ENCODE data around the gene CCL19.
A peak's percentile ranks its signal among the peaks of the same experiment; 100 is the strongest.
"Not testable (repeated sequence)": the region's sequence is repeated elsewhere in the genome, so short reads cannot be mapped to it uniquely, and the experiment has no call there.

The CCL19 gene

DNA sequence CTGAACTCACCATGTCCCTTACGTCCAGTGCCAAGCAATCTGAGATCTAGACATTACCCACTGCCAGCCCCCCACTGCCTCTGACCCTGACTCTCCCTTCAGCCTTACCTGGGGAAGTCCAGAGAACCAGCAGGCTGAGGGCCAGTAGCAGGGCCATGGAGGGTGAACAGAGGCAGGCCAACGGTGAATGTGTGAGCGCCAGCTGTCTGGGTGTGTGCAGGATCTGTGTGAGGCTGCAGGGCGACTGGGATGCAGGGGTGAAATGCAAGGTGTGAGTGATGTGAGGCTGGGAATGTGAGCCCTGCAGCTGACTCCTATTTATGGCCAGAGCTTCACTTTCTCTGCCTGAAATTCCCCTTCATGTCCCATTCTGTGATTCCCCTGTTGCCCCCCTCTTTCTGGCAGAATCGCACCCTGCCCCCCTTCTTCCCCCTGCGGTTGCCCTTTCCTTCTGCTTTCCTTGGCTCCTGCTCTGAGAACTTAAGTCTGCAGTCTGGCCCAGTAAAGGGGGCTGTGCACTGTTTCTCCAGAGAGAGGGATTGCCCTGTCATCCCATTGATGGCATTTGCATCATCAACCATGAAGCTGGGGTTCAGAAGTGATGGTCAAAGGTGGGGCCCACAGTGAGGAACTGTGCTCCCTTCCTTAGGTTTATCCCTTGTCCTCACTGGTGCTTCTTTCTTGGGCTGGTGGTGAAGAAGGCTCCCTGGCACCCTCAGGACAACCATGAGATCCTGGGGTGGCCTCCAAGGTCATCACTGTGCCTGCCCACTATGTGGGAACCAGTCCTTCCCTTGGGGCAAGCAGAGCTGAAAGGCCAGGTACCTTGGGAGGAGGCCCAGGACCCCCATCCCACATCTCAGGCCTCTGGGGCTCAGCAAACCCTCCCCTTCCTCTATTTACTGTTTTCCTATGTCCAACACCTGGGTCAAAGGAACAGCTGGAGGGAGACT lies at the start of gene CCL19:
CCL19 (minus strand) TSS at position 294 of the 953 bp plus-strand sequence; CDS start at position 157, 137 bp downstream.
- no peak for DNase-seq

DNA sequence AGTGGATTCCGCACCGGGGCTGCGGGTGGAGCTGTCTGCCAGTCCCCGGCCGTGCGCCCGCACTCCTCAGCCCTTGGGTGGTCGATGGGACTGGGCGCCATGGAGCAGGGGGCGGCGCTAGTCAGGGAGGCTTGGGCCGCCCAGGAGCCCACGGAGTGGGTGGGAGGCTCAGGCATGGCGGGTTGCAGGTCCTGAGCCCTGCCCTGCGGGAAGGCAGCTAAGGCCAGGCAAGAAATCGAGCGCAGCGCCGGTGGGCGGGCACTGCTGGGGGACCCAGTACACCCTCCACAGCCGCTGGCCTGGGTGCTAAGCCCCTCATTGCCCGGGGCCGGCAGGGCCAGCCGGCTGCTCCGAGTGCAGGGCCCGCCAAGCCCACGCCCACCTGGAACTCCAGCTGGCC lies 49.1 kb upstream of the CCL19 start:
- not testable (repeated sequence) for DNase-seq

DNA sequence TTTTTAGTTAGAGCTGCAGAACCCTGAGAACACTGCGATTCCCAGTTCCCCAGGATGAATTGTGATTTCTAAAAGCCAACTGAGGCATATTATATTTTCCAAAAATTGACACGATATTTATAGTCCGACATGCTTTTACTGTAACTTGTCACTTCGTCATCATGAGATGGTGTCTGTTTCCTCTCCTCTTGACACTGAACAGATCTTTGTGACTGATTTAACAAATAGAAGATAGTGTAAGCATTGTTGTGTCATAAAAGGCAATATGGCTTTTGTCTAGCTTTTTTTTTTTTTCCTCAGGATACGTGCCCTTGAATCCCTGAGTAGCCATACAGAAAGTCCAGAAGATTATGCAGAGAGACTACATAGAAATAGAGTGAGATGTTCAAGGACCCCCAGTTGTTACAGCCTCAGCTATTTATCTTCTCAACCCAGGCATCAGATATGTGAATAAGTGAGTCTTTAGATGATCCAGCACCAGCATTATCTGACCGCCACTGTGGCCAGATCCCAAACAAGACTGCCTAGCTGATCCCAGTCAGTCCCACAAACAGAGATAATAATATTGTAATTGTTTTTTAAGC lies 46.7 kb upstream of the CCL19 start:
- no peak for DNase-seq

DNA sequence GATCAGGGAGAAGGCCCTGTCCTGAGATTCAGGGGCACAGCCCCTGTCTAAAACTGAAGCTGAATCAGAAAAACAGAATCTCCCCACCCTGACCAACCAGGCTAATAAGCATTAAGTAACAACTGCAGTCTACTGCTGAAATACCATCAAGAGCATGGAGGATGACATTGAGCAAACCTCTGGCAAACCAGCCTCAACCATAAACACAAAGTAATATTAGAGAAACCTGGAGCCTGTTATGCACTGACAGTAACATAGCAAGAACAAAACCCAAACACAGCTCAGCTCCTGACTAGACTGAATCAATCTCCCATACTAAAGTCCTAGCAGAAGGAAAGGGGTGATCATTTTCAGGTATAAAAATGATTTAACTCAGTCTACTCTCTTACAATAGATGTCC lies 43.6 kb upstream of the CCL19 start:
- no peak for DNase-seq

DNA sequence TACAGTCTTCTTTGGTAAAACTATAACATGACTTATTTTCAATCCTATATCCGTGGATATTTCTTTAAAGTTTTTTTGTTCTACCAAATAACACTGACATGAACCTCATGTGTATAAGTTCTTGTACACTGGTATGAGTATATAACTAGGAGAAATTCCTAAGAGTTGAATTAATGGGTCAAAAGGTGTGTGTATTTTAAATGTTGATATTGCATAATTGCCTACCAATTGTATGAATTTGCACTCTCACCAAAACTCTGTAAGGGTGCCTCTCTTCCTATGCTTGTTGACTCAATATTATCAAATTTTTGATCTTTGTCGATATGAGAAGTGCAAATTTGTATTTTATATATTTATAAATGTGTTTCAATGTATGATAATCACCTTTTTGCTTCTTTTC lies 41.8 kb upstream of the CCL19 start:
- no peak for DNase-seq

DNA sequence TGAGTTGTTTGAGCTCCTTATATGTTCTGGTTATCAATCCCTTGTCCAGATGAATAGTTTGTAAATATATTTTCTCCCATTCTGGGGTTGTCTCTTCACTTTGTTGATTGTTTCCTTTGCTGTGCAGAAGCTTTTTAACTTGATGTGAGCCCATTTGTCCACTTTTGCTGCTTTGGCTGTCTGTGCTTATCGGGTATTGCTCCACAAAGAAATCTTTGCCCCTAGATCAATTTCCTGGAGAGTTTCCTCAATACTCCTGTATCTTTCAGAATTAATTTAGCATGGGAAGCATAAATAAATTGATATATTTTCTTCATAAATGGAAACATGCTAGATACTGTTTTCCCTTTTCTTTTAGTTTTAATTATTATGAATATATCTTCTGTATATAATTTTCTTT lies 41.4 kb upstream of the CCL19 start:
- DNase-seq = no peak

DNA sequence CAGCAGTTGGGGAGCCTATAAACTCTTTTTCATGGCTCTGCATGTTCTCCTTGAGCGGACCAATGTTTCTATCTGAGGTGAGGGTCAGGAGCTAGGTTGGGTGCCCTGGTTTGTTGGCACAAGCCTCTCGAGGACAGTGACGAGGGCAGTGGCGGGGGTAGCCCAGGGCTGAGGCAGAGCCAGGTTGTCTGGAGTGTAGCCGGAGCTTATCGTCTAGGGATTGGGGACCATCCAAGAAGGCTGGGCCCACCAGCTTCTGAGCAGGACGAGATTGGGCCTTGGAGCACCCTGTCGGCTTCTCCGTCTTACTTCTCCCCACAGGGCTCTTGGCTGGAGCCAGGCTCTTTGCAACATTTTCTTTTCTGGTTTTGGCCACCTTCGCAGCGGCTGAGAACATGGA lies 32.1 kb upstream of the CCL19 start:
- DNase-seq = no peak

DNA sequence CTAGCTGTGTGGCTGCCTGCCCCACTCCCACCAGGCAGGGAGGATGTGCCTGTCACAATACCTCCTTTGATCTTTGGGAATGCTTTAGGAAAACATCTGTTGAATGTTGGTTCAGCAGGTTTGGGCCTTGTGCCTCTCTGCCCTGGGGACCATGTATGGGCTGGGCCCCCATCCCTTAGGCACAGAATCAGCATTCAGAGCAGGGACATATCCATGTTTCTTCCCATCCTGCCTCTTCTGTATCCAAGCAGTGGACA lies 28.6 kb upstream of the CCL19 start:
- not testable (repeated sequence) for DNase-seq

DNA sequence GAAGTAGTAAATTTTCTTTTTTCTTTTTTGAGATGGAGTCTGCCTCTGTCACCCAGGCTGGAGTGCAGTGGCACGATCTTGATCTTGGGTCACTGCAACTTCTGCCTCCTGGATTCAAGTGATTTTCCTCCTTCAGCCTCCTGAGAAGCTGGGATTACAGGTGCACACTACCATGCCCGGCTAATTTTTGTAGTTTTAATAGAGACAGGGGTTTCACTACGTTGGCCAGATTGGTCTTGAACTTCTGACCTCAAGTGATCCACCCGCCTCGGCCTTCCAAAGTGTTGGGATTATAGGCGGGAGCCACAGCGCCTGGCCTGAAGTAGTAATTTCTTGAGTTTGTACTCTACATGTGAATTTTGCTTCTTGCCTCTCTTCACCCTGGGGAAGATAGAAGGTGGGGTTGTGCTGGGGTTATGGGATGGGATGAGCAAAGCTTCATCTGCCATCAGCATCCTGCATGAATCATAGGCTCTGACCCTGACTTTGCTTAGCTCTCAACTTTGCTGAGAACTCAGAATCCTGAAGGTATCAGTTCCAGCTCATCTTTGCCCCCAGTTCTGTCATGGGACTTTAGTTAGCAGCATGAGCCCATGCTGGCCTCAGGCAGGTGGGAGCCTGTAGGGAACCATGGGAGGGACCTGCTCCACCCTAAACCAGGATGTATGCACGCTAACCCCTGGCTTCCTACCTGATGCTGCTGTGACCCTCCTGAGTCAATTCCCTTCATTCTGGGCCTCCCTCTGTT lies 28.1 kb upstream of the CCL19 start:
- no peak for DNase-seq

DNA sequence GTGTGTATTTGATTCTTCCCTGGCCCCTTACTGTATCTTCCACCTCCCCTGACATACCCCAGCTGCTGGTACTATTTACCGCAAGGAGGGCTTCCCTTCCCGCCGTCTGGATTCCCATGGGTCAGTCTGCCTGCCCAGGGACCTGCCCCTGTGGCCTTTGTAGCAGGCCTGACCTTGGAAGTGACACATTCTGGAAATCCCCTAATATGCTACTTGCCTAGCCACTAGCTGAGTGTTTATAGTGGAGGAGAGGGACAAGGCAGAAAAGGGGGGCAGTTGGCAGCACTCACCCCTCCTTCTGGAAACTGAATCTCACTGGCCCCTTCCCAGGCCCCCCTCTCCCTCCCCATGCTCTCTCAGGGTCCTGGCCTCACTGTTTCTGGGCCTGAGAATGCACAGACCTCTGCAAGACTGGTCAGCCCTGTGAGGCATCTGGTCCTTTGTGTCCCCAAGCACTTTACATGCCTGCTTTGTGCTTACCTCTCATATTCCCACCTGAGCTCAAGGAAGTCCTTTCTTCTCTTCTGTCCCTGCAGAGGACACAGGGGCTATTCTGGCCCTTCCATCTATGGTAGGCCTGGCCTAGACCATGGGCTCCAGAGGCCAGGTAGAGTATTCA lies 27.0 kb upstream of the CCL19 start:
- no peak for DNase-seq

DNA sequence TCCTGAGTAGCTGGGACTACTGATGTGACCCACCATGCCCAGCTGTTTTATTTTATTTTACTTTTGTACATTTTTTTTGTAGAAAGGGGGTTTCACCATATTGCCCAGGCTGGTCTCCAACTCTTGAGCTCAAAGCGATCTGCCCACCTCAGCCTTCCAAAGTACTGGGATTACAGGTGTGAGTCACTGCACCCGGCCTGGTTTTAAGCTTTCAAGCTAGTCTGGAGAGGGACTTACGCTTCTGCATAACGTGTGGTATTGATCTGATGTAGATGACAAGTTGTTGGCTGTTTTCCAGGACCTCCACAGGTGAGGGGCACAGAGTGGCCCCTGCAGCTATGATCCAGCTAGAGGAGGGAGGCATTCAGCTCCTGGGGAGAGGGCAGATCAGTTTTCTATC lies 25.6 kb upstream of the CCL19 start:
- DNase-seq = no peak

DNA sequence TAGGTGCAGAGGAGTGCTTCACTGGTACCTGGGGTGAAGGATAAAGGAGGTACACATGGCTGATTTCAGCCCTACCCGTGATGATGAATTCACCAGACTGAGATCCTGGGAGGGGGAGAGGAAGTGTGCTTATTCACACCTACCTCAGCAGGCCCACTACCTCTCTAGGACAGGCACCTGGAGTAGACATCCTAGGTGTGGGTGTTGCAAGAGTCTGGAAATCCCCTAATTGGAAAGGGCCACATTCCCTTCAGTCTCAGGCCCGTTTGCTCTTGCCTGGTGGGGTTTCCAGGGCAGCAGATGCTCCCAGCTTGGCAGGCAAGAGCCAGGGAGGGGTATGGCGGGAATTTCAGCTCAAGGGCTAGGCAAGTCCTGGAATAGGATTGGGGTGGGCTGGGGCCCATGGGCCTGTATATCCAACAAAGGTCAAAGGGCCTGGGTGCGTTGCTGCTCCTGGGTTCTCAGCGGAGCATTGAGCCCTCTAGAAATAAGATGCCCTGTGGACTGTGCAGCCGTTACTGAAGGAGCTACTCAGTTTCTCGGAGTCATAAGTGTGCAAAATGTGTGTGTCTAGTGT lies 24.7 kb upstream of the CCL19 start:
- no peak for DNase-seq

DNA sequence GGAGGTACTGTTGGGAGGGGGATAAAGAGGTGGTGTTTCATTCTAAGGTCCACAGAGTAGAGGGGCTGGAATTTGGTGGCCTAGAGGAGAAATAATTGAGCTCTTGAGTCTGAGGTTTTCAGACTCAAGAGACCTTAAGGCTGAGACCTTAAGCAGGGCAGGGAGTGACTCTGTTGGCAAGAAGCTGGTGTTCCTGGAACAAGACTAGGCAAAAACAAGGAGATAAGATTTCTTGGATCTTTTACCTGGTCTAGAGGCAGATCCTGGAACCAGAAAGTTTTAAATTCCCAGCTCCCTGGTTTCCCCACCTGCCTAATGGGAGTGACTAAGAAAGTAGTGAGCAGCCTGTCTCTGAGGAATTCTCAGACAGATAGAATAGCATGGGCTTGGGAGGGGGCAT lies 22.9 kb upstream of the CCL19 start:
- DNase-seq = no peak

DNA sequence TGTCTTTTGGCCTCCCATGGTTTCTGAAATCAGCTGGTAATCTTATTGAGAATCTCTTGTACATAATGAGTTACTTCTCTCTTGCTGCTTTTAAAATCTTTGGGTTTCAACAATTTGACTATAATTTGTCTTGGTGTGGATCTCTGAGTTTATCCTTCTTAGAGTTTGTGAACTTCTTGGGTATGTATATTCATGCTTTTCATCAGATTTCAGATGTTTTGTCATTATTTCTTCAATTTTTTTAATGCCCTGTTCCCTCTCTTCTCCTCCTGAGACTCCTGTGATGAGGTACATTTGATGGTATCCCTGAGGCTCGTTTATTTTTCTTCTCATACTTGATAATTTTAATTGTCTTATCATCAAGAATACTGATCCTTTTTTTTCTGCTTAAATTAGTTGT lies 21.1 kb upstream of the CCL19 start:
- DNase-seq = no peak

DNA sequence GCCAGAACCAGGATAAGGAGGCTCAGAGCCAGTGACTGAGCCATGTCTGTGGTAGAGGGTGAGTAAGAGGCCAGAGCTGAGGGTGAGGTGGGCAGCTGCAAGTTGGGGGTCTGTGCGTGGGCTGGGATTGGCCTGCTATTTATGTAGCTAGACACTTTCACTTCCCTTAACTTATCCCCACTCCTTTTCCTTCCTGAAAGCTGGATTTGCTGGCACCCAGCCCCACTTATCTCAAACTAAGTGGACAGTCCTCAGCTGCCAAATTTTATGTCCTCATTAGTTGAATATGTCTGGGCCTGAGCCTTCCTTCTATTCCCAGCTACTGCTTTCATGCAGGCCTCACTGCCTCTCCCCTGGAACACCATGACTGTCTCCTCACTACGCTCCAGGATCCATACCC lies 18.9 kb upstream of the CCL19 start, which contains the start of gene CCL21:
CCL21 (minus strand) TSS at position 114 of the 400 bp plus-strand sequence; CDS start at position 44, 70 bp downstream.
- no peak for DNase-seq

DNA sequence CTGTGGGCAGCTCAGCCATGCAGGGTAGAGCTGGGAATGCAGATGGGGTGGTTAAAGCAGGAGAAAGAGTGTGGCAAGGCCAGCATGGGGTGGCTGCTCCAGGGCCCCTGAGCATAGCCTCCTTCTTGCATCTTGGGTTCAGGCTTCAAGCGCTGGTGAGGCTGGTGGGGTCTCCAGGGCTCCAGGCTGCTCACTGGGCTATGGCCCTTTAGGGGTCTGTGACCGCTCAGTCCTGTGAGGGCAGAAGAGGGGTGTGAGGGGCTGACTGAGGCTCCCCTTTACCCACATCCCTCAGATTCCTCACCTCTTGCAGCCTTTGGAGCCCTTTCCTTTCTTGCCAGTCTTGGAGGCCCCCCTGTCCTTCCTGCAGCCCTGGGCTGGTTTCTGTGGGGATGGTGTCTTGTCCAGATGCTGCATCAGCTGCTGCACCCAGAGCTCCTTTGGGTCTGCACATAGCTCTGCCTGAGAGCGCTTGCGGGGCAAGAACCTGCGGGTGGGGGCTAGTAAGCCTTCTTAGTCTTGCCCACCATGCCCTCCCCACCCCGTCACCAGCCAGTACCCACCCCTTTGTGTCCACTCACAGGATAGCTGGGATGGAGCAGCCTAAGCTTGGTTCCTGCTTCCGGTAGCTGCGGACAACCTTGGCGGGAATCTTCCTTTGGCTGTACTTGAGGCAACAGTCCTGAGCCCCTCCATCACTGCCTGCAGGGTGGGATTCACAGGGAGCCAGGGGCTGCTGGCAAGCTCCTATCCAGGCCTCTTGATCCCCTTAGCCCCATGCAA lies 18.3 kb upstream of the CCL19 start:
- no peak for DNase-seq

DNA sequence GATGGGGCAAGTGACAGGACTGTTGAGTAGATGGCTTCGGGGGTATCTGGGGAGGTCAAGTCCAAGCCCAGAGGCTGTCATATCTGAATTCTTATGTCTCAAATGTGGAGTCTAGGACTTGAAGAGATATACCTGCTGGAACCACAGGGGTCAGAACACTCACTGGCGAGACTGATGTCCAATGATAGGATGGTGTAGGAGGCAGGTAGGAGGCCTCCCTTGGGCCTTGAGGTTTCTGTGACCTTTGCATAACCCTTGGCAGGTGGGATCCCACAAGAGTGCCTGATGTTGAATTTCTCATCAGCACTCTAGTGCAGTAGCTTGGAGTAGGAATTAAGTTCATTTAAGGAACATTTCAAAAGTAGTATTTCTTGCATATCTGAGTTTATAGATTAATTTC lies 16.1 kb upstream of the CCL19 start:
- DNase-seq = no peak

DNA sequence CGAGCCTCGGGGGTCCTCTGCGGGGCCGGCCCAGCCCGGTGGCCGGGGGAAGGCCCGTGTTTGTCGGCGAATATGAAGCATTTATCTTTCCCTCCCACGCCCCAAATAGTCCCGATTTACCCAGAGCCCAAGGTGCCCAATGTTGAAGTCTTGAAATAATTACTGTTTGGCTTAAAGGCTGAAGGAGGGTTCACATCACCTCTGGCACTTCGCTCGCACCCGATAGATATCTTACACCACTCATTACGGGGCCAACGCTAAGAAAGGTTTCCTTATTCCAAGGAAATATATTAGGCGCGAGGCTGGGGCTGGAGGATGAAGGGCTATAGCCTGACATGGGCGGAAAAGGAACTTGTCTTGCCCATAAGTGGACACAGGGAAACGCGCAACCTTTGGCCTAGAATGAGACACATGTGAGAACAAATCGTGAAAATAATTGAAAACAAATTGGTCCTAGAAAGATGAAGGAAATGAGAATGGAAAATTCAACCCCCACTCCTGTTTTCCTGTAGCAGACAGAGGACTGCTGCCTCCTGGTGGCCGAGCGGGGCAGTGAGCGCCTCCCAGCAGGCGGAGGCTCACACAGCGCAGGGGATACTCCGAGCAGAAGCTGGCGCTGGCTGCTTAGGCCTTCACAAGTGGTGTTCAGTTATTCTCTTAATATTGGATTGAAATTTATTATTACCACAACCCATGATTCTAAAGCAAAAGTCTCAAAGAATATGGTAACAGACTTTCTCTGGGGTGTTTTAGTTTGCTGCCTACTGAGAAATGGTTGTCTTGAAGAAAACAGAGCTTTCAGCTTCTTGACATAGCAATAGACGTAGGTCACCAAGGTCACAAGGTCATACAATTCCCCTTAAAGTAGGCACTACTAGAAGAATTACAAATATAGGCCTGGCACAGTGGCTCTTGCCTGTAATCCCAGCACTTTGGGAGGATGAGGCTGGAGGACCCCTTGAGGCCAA lies 11.0 kb upstream of the CCL19 start:
- DNase-seq = peak; percentile 22

DNA sequence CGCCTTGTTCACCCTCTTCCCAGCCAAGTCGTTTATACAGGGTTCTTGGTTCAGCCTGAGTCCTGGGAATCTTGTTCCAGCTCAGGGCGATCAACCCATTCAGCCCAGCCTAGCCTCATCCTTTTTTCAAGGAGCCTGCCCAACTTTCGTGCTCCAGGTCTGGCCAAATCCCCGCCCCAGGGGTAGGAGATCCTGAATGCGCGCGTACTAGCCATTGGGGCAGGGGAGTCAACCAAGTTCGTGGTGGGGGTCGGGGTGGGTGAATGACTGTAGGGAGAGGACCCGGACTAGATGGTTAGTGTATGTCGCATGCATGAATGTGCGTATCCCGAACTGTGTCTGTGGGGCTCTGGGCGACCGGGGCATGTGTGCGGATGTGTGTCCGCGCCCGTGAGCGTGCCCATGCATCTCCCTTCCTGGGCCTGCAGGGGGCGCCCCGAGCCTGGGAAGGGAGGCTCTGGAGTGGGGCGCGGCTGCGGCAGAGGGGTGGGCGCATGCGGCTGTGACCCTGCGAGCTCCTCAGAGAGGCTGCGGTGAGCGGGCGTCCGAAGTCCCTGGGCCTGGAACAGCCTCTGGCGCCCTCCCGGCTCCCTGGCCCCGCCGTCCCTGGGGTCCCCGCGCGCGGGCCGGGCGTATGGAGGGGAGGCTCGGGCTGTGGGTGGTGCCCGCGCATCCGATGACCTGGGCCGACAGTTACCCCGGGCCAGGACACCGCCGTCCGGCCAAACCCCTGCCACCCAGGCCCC lies 10.1 kb upstream of the CCL19 start:
- DNase-seq = peak; percentile 21

DNA sequence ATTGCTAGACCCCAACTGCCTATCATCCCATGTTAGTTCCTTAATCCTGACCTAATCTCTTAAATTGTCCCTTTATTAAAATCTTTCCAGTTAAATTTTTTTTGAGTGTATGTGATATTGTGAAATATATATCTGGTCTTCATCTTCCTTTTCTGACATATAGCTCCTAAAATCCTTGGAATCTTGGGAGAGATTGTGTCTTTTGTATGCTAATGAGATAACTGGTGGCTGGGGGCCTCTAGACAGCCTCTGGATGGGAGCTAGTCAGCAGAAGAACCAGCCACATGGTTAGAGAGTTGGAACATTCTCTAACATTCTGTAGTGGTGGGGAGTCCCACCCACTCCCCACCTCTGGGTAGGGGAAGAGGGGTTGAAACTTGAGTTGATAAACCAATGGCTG lies 3.7 kb upstream of the CCL19 start:
- no peak for DNase-seq

Data from NCI-H2171 (cell line).